Left ventricle myocardium inferior (tissue), 1 donor: Measurements from ENCODE around the gene PMP22. TPM values are rescaled to one million over a fixed set of nuclear protein-coding genes. Genes with fewer than 3 reads are reported as not detected.

Experiments used
- DNase-seq: peaks from one replicate; pipeline ENCODE4 v3.0.0-alpha.2; 2020
- H3K27ac ChIP-seq: fragments of 200-600 bp; replicated peaks from 2 replicates; pipeline ENCODE4 v1.8.0; 2021
- H3K27me3 ChIP-seq: fragments of 200-600 bp; 2 replicates; pipeline ENCODE4 v1.8.0; 2021; ENCODE audit warnings: low read depth
- H3K36me3 ChIP-seq: fragments of 200-600 bp; 2 replicates; pipeline ENCODE4 v1.8.0; 2021
- H3K4me1 ChIP-seq: fragments of 200-600 bp; 2 replicates; pipeline ENCODE4 v1.8.0; 2021
- H3K4me3 ChIP-seq: fragments of 200-600 bp; 2 replicates; pipeline ENCODE4 v1.8.0; 2021; ENCODE audit warnings: mild to moderate bottlenecking, moderate library complexity
- H3K9me3 ChIP-seq: fragments of 200-600 bp; replicated peaks from 2 replicates; pipeline ENCODE4 v1.8.0; 2021
- CTCF ChIP-seq: fragments of 200-600 bp; IDR thresholded peaks from 2 replicates; pipeline ENCODE4 v1.8.0; 2021; ENCODE audit warnings: antibody characterized with exemption, mild to moderate bottlenecking, borderline replicate concordance
- intact Hi-C: fragments of 100-400 bp; cut with micrococcal nuclease; formaldehyde crosslinking; loops from one replicate; pipeline ENCODE4 v1.11.0; 2022
- total RNA-seq: library from RNA; stranded (reverse); fragmentation: NEBNext Ultra II Directional; extraction: Animal tissue kit (Norgen Biotek cat#: 25700); gene quantifications from one replicate; pipeline ENCODE4 v1.2.1, GENCODE V29; 2021
- donor health status: DM: no; HTN: yes; CAD: no; lungs with severe emphysema.

The PMP22 gene
- total RNA-seq, 1 donor from 2014 or later = 135 TPM

- Histone ChIP-seq H3K9me3 (peaks cover 38% of the 10 kb centered on the region), H3K4me3 (no peak overlapping the region)
- DNase-seq = no peak
These were observed 67.9 kb downstream of the PMP22 start for GRCh38 chr17:15197229-15197628.

GRCh38 chr17:15194859-15195277 lies 70.3 kb downstream of the PMP22 start:
- no peak for TF ChIP-seq CTCF
- Histone ChIP-seq H3K9me3 (peaks cover 15% of the 10 kb centered on the region), H3K4me3 (no peak overlapping the region), H3K27ac (no peak overlapping the region), H3K4me1 (peaks cover 11% of the 10 kb centered on the region), H3K36me3 (no peaks in the 10 kb centered on the region), H3K27me3 (no peaks in the 10 kb centered on the region)
- no peak for DNase-seq
- intact Hi-C loops = no loop called here

More at GRCh38 chr17:15197229-15197628, 67.9 kb downstream of the PMP22 start:
- Histone ChIP-seq H3K36me3 (no peaks in the 10 kb centered on the region), H3K4me1 (peaks cover 11% of the 10 kb centered on the region), H3K27ac (no peak overlapping the region), H3K27me3 (no peaks in the 10 kb centered on the region)
- TF ChIP-seq CTCF = no peak
- intact Hi-C loops = no loop called here

GRCh38 chr17:15185625-15185991 lies 79.5 kb downstream of the PMP22 start:
- Histone ChIP-seq H3K9me3 (no peaks in the 10 kb centered on the region), H3K4me1 (peaks cover 16% of the 10 kb centered on the region), H3K27ac (peak overlapping the region; percentile 22), H3K4me3 (no peak overlapping the region), H3K27me3 (no peaks in the 10 kb centered on the region), H3K36me3 (no peaks in the 10 kb centered on the region)
- TF ChIP-seq CTCF = no peak
- DNase-seq = no peak
- intact Hi-C loops = no loop called here

GRCh38 chr17:15184872-15185624 lies 80.1 kb downstream of the PMP22 start:
- H3K9me3 ChIP-seq = no peaks in the 10 kb centered on the region
- DNase-seq = no peak

GRCh38 chr17:15181816-15182215 lies 83.3 kb downstream of the PMP22 start:
- no peaks in the 10 kb centered on the region for H3K36me3 ChIP-seq
- H3K4me1 ChIP-seq = peaks cover 16% of the 10 kb centered on the region
- no peak overlapping the region for H3K27ac ChIP-seq
- no peak for DNase-seq
- intact Hi-C loops = no loop called here
- no peak for TF ChIP-seq CTCF
- no peaks in the 10 kb centered on the region for H3K9me3 ChIP-seq
- H3K4me3 ChIP-seq = no peak overlapping the region
- H3K27me3 ChIP-seq = no peaks in the 10 kb centered on the region

More at GRCh38 chr17:15184872-15185624, 80.1 kb downstream of the PMP22 start:
- Histone ChIP-seq H3K4me3 (no peak overlapping the region), H3K27ac (peak overlapping the region; percentile 22), H3K36me3 (no peaks in the 10 kb centered on the region), H3K4me1 (peaks cover 16% of the 10 kb centered on the region), H3K27me3 (no peaks in the 10 kb centered on the region)
- intact Hi-C loops = no loop called here
- no peak for TF ChIP-seq CTCF
